Gastrocnemius medialis (tissue), 4 donors: ENCODE measurements around the gene CDC5L.

Experiments used
- CTCF ChIP-seq, 5 experiments: fragments of 450-650 bp in 3 of 5; fragments of 200-600 bp in 2 of 5; sonication (generic) in 2 of 5; IDR thresholded peaks in 4 of 5; conservative IDR thresholded peaks in 1 of 5; 1 replicate in 4 of 5; 2 replicates in 1 of 5; pipeline ENCODE4 v1.5.1; 2016 to 2019; ENCODE audit warnings: antibody characterized with exemption in 5 of 5, mild to moderate bottlenecking in 3 of 5, moderate library complexity in 3 of 5
- POLR2A ChIP-seq, 2 donors: fragments of 450-650 bp; IDR thresholded peaks; one replicate each; pipeline ENCODE4 v1.6.1; 2017; ENCODE audit warnings: antibody characterized with exemption in 2 of 2, mild to moderate bottlenecking in 2 of 2, moderate library complexity in 2 of 2

- TF ChIP-seq POLR2A (IDR thresholded peaks at IDR 0.05) (no peak), CTCF (IDR thresholded peaks at IDR 0.05 in 4 of 5, conservative IDR thresholded peaks at IDR 0.05 in 1 of 5) (no peak)
These were observed 13.1 kb downstream of the CDC5L start for GRCh38 chr6:44400572-44400971.
